Measurements from ENCODE around the gene ADORA1.

Gene ADORA1

DNA sequence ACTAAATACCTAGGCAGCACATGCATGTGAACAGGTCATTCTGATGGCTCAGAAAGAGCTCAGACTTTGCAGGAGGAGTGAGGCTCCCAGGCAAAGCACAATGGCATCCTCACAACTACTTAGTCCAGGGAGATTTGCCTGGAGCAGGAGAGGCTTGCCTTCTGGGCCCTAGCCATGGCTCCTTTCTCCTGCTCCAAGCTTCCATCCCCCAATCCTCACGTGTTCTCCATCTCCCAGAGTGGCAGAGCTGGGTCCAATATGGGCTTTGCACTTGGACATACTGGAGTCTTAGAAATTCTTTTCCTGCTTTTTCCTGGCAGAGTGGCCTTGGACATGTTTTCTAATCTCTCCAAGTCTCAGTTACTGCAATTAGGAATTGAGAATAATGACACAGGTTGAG is 32.3 kb downstream of the ADORA1 start:
- H4K20me1 ChIP-seq (ENCODE audit: insufficient read depth, low read length) = no peaks in the 10 kb centered on the region
- no peak overlapping the region for H3K9ac ChIP-seq (ENCODE audit: low read length)
- H2AFZ ChIP-seq (ENCODE audit: low read length) = no peak overlapping the region
- H3K4me3 ChIP-seq (ENCODE audit: low read depth, low read length, poor library complexity, severe bottlenecking) = no peak overlapping the region
- H3K36me3 ChIP-seq (ENCODE audit: insufficient read depth, low read length) = no peaks in the 10 kb centered on the region
- H3K79me2 ChIP-seq (ENCODE audit: insufficient read depth, low read length) = no peaks in the 10 kb centered on the region
- H3K27ac ChIP-seq (ENCODE audit: low read depth, low read length, poor library complexity, severe bottlenecking) = no peak overlapping the region
- H3K9me2 ChIP-seq (ENCODE audit: low read depth, low read length) = no peaks in the 10 kb centered on the region
- no peaks in the 10 kb centered on the region for H3K9me3 ChIP-seq (ENCODE audit: low read length)
- no peak overlapping the region for H3K4me2 ChIP-seq (ENCODE audit: low read length)
- no peaks in the 10 kb centered on the region; the same call in 1 of the 2 replicates for H3K27me3 ChIP-seq (ENCODE audit: insufficient read depth, low read length)
- H3K4me1 ChIP-seq (ENCODE audit: insufficient read depth, low read length, severe bottlenecking) = no peaks in the 10 kb centered on the region
- TF ChIP-seq, protein P1, sequence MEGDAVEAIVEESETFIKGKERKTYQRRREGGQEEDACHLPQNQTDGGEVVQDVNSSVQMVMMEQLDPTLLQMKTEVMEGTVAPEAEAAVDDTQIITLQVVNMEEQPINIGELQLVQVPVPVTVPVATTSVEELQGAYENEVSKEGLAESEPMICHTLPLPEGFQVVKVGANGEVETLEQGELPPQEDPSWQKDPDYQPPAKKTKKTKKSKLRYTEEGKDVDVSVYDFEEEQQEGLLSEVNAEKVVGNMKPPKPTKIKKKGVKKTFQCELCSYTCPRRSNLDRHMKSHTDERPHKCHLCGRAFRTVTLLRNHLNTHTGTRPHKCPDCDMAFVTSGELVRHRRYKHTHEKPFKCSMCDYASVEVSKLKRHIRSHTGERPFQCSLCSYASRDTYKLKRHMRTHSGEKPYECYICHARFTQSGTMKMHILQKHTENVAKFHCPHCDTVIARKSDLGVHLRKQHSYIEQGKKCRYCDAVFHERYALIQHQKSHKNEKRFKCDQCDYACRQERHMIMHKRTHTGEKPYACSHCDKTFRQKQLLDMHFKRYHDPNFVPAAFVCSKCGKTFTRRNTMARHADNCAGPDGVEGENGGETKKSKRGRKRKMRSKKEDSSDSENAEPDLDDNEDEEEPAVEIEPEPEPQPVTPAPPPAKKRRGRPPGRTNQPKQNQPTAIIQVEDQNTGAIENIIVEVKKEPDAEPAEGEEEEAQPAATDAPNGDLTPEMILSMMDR (IDR thresholded peaks at IDR 0.05; ENCODE audit: low read length) = no peak
- no peak for TF ChIP-seq EZH2 (IDR thresholded peaks at IDR 0.05; ENCODE audit: borderline replicate concordance, low read length)
- no peaks in the 10 kb centered on the region for H3F3A ChIP-seq (ENCODE audit: insufficient read depth, low read length)

DNA sequence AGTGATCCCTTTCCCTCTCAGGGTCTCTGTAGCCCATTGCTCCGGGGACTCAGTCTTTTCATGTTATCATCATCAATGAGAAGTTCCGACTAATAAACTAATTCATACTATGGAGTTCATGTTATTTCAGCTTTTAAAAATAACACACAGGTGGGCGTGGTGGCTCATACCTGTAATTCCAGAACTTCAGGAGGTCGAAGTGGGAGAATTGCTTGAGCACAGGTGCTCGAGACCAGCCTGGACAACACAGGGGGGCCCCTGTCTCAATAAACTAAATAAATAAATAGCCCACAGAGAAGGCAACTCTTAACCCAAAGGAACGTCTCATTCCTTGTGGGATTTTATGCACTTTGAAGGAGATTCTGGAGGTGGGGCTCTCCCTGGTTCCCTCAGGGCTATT is 33.6 kb downstream of the ADORA1 start:
- no peaks in the 10 kb centered on the region for H3K79me2 ChIP-seq (ENCODE audit: insufficient read depth, low read length)
- no peak overlapping the region for H3K27ac ChIP-seq (ENCODE audit: low read depth, low read length, poor library complexity, severe bottlenecking)
- TF ChIP-seq, protein P1 (IDR thresholded peaks at IDR 0.05; ENCODE audit: low read length) = no peak
- no peak for TF ChIP-seq EZH2 (IDR thresholded peaks at IDR 0.05; ENCODE audit: borderline replicate concordance, low read length)
- no peaks in the 10 kb centered on the region for H3F3A ChIP-seq (ENCODE audit: insufficient read depth, low read length)
- H3K9ac ChIP-seq (ENCODE audit: low read length) = no peak overlapping the region
- H3K4me2 ChIP-seq (ENCODE audit: low read length) = no peak overlapping the region
- H3K9me3 ChIP-seq (ENCODE audit: low read length) = no peaks in the 10 kb centered on the region
- H3K27me3 ChIP-seq (ENCODE audit: insufficient read depth, low read length) = peaks cover 5% of the 10 kb centered on the region; the same call in 1 of the 2 replicates
- H3K9me2 ChIP-seq (ENCODE audit: low read depth, low read length) = no peaks in the 10 kb centered on the region
- no peaks in the 10 kb centered on the region for H4K20me1 ChIP-seq (ENCODE audit: insufficient read depth, low read length)
- H2AFZ ChIP-seq (ENCODE audit: low read length) = no peak overlapping the region
- H3K36me3 ChIP-seq (ENCODE audit: insufficient read depth, low read length) = no peaks in the 10 kb centered on the region
- no peak overlapping the region for H3K4me3 ChIP-seq (ENCODE audit: low read depth, low read length, poor library complexity, severe bottlenecking)
- H3K4me1 ChIP-seq (ENCODE audit: insufficient read depth, low read length, severe bottlenecking) = no peaks in the 10 kb centered on the region

DNA sequence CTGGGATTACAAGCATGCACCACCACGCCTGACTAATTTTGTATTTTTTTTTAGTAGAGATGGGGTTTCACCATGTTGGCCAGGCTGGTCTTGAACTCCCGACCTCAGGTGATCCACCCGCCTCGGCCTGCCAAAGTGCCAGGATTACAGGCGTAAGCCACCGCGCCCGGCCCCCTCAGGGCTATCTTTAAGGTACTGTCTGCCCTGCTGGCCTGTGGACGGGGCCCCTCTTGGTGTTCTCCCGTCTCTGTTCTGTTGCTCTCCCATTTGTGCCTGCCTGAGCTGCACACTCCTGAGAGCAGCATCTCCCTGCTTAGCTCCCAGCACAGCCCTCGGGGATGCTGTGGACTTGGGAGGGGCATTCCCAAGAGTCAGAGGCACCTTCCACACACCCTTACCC is 34.2 kb downstream of the ADORA1 start:
- Histone ChIP-seq H3K4me2 (ENCODE audit: low read length) (no peak overlapping the region), H3K4me1 (ENCODE audit: insufficient read depth, low read length, severe bottlenecking) (no peaks in the 10 kb centered on the region), H3K4me3 (ENCODE audit: low read depth, low read length, poor library complexity, severe bottlenecking) (no peak overlapping the region), H3F3A (ENCODE audit: insufficient read depth, low read length) (no peaks in the 10 kb centered on the region), H3K27ac (ENCODE audit: low read depth, low read length, poor library complexity, severe bottlenecking) (no peak overlapping the region), H3K27me3 (ENCODE audit: insufficient read depth, low read length) (peaks cover 5% of the 10 kb centered on the region; the same call in 1 of the 2 replicates), H3K9me2 (ENCODE audit: low read depth, low read length) (no peaks in the 10 kb centered on the region), H3K9me3 (ENCODE audit: low read length) (no peaks in the 10 kb centered on the region), H3K79me2 (ENCODE audit: insufficient read depth, low read length) (no peaks in the 10 kb centered on the region), H2AFZ (ENCODE audit: low read length) (no peak overlapping the region), H3K36me3 (ENCODE audit: insufficient read depth, low read length) (no peaks in the 10 kb centered on the region), H4K20me1 (ENCODE audit: insufficient read depth, low read length) (no peaks in the 10 kb centered on the region), H3K9ac (ENCODE audit: low read length) (no peak overlapping the region)
- no peak for TF ChIP-seq EZH2 (IDR thresholded peaks at IDR 0.05; ENCODE audit: borderline replicate concordance, low read length)
- TF ChIP-seq, protein P1 (IDR thresholded peaks at IDR 0.05; ENCODE audit: low read length) = no peak

Data from OCI-LY1 (cell line).